ENCODE data around the gene THOC7.

DNA sequence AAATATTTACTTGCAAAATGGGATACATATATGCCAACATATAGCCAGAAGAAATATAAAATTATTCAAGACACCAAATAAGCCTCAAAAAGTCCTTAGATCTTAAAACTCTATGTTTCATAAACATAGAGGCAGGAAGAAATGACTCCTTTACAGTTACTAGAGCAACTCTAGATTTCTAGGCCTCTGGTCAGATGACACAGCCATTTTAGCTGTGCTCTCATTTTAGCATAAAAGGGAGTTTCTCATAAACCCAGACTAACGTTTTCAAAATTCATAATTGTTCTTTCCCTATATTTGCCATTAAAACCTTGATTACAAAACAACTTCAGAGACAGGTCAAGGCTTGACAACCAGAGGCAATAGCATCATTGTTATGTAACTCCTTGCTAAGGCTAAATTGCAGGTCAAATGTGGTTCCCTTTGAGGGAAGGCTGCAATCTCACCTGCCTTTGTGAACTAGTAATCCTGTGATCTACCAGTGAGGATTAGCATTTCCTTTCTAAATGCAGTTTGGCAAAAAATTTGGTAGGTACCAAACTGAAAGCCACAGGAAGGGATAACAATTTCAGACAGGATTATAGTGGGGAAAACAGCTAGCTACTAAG, 8.2 kb downstream of the THOC7 start:
- TF ChIP-seq POLR2AphosphoS5 (IDR thresholded peaks at IDR 0.05) (no peak), POLR2A (IDR thresholded peaks at IDR 0.05) (no peak)
- TF ChIP-seq, protein P1, sequence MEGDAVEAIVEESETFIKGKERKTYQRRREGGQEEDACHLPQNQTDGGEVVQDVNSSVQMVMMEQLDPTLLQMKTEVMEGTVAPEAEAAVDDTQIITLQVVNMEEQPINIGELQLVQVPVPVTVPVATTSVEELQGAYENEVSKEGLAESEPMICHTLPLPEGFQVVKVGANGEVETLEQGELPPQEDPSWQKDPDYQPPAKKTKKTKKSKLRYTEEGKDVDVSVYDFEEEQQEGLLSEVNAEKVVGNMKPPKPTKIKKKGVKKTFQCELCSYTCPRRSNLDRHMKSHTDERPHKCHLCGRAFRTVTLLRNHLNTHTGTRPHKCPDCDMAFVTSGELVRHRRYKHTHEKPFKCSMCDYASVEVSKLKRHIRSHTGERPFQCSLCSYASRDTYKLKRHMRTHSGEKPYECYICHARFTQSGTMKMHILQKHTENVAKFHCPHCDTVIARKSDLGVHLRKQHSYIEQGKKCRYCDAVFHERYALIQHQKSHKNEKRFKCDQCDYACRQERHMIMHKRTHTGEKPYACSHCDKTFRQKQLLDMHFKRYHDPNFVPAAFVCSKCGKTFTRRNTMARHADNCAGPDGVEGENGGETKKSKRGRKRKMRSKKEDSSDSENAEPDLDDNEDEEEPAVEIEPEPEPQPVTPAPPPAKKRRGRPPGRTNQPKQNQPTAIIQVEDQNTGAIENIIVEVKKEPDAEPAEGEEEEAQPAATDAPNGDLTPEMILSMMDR (IDR thresholded peaks at IDR 0.05), result no peak

Measured in stomach (tissue), 4 donors.